WI38 (cell line): ENCODE data around the gene CDK19.

Source experiments
- H3K4me3 ChIP-seq: 2 replicates; pipeline ENCODE4 v1.5.1; 2011; ENCODE audit warnings: low read depth, mild to moderate bottlenecking, control low read depth, low read length
- TF ChIP-seq, protein P1 (sequence below): IDR thresholded peaks from 2 replicates; pipeline ENCODE4 v1.5.1; 2012; ENCODE audit warnings: low read depth, mild to moderate bottlenecking, control low read depth, low read length

CDK19 gene

DNA sequence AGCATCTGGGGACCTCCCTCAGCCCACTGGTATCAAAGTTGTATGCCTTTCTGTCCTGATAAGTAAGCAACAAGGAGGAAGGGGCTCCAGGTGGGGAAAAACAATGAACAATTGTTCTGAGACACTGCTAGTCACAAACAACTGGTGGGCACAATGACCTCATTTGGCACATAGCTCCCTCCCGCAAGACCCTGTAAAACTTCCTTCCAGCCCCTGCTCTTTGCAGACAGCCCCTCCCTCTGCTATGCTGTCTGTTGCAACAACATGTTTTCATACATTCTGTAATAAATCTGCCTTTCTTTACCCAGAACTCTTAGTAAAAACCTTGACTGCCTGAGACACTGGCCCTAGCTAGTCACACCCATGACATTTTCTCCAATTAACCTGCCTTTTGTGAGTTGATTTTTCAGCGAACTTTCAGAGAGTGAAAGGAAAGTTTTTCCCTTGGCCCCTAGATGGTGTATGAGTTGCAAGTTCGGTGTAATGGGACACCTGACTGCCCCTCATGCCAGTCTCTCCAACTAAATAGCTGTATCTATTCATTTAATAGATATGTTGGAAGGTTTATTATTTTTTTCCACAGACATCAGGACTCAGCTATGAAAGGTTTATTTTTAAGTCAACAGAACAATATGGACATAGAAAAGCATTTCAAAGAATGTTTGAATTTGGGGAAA lies 196.5 kb downstream of the CDK19 start:
- TF ChIP-seq, protein P1, sequence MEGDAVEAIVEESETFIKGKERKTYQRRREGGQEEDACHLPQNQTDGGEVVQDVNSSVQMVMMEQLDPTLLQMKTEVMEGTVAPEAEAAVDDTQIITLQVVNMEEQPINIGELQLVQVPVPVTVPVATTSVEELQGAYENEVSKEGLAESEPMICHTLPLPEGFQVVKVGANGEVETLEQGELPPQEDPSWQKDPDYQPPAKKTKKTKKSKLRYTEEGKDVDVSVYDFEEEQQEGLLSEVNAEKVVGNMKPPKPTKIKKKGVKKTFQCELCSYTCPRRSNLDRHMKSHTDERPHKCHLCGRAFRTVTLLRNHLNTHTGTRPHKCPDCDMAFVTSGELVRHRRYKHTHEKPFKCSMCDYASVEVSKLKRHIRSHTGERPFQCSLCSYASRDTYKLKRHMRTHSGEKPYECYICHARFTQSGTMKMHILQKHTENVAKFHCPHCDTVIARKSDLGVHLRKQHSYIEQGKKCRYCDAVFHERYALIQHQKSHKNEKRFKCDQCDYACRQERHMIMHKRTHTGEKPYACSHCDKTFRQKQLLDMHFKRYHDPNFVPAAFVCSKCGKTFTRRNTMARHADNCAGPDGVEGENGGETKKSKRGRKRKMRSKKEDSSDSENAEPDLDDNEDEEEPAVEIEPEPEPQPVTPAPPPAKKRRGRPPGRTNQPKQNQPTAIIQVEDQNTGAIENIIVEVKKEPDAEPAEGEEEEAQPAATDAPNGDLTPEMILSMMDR: 0 out of 2 replicates have a peak, but pooled peaks have one; percentile 6
- H3K4me3 ChIP-seq: no peak overlapping the region

DNA sequence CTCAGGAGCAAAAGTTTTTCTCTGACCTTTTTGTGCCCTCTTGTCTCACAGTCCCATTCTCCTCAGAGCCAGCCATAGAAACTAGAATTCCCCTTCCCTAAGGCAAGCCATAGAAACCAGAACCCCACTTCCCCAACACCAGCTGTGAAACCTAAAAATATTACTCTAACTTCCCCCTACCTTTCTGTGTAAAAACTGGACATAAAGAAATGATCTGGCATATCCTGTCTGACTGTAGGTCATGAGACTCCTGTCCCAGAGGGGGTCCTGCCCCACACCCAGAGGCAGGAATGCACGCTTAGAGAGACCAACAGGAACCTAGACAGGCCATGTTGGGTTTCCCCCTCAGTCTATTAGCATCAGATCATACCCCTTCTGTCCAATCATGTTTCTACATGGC lies 198.2 kb downstream of the CDK19 start:
- H3K4me3 ChIP-seq: no peak overlapping the region
- TF ChIP-seq, protein P1: no peak

DNA sequence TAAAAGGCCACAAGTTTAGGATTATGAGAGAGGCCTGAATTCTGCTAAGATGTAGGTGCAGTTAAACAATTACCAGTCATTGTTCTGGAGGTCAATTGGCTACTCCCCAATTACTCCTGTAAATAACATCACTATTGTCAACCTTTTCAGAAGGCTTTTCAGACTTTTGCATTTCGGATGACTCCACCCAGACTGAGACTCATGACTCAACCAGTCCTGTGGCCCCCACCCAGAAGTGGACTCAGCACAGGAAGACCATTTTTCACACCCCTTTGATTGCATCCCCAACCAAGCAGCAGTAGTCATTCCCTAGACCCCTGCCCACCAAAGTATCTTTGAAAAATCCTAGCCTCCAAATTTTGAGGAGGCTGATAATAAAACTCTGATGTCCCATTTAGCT lies 199.5 kb downstream of the CDK19 start:
- TF ChIP-seq, protein P1: no peak
- H3K4me3 ChIP-seq: no peak overlapping the region

DNA sequence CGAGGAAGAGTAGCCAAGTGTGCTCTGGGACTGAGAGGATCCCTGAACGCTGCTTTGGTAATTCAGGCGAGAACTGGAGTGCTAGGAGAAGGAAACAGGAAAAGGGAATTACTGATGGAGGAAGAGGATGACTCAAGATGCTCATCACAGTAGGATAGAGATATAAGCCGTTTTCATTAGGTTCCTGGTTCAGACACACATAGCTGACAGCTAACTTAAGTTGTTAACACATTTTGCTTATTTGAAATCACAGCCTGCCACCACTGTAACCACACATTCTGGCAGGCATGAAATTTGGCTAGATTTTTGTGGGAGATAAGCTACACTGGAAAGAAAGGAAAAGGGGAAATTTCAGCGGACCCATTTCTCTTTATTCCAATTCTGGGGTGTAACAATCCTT lies 200.7 kb downstream of the CDK19 start:
- TF ChIP-seq, protein P1: no peak

DNA sequence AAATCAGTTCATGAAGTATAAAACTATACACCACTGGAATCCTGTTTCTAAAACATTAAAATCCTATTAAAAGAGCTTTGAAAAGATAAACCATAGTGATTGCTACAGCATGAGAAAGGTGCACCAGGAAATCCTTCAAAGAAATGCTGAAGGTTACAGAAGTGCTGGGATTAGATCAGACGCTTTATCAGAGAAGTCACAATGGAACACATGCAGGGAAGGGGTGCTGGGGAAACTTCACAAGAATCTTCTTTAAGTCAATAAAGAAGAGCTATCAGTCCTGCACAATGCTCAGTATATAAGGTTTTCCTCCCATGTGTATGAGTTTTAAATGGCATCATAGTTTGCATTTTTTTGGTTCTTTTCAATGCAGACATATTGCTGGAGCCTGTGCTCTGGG lies 201.2 kb downstream of the CDK19 start:
- no peak overlapping the region for H3K4me3 ChIP-seq
- TF ChIP-seq, protein P1: no peak

More for the DNA sequence above, 200.7 kb downstream of the CDK19 start:
- no peak overlapping the region for H3K4me3 ChIP-seq

DNA sequence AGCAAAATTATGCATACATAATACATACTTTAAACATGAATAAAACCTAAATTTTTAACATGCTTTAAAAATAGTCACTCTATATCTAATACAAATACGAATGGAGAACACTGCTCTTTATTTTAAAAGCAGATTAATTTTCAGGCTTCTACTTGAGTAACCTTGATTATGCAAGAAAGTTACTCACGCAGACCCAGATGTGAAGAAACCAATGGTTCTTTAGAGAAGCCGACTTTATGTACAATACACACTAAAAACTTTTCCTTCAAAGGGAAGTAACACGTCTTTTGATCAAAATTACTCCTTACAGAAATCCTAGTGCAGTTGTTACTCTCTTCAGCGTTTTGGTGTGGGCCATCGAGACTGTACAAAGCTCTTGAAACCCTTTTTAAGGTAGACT lies 201.9 kb downstream of the CDK19 start:
- H3K4me3 ChIP-seq: no peak overlapping the region
- TF ChIP-seq, protein P1: no peak

DNA sequence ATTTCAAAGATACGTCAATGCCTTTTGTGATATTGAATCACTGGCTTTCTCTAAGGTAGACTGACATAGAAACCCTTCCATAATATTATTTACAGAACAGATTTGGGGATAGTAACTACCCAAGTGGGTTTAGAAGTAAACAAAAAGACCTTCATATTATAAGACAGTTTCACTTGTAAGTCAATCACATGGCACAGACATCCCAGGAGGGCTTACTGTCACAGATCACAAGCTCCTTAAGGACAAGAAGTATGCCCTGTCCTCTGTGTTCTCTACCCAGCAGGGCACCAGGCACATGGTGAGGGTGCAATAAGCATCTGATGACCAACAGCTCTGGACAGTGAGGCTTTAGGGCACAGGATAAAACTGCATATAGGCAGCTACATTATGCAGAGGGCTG lies 203.0 kb downstream of the CDK19 start:
- no peak overlapping the region for H3K4me3 ChIP-seq
- TF ChIP-seq, protein P1: no peak
